Activated CD4-positive, alpha-beta T cell treated with anti-CD3 and anti-CD28 coated beads, Interleukin-2, amount 10 ng/mL, durations not matched to agents 24 days and 14 days (primary cell): ENCODE data around the gene GABARAP. TPM values are rescaled to one million over a fixed set of nuclear protein-coding genes. Genes with fewer than 3 reads are reported as not detected.

Experiments
- DNase-seq: peaks from one replicate; pipeline ENCODE4 v3.0.0; 2022
- H3K27ac Mint-ChIP-seq: one replicate; pipeline ENCODE4 v1.8.0; 2022; ENCODE audit warnings: mild to moderate bottlenecking, mixed read lengths
- H3K27me3 Mint-ChIP-seq: one replicate; pipeline ENCODE4 v1.8.0; 2022; ENCODE audit warnings: mixed read lengths
- H3K36me3 Mint-ChIP-seq: one replicate; pipeline ENCODE4 v1.8.0; 2022; ENCODE audit warnings: low read depth, mild to moderate bottlenecking, mixed read lengths
- H3K4me1 Mint-ChIP-seq: one replicate; pipeline ENCODE4 v1.8.0; 2021; ENCODE audit warnings: mixed read lengths
- H3K4me3 Mint-ChIP-seq: one replicate; pipeline ENCODE4 v1.8.0; 2022; ENCODE audit warnings: mild to moderate bottlenecking, moderate library complexity, mixed read lengths
- H3K9me3 Mint-ChIP-seq: one replicate; pipeline ENCODE4 v1.8.0; 2021; ENCODE audit warnings: mixed read lengths
- intact Hi-C: fragments of 100-400 bp; cut with micrococcal nuclease; formaldehyde crosslinking; loops from one replicate; pipeline ENCODE4 v1.15.1; 2023
- total RNA-seq: library from RNA; stranded (reverse); gene quantifications from 2 replicates; pipeline ENCODE4 v1.2.3, GENCODE V29; 2022

The GABARAP gene
- total RNA-seq, 1 donor from 2014 or later, result 124 TPM

DNA sequence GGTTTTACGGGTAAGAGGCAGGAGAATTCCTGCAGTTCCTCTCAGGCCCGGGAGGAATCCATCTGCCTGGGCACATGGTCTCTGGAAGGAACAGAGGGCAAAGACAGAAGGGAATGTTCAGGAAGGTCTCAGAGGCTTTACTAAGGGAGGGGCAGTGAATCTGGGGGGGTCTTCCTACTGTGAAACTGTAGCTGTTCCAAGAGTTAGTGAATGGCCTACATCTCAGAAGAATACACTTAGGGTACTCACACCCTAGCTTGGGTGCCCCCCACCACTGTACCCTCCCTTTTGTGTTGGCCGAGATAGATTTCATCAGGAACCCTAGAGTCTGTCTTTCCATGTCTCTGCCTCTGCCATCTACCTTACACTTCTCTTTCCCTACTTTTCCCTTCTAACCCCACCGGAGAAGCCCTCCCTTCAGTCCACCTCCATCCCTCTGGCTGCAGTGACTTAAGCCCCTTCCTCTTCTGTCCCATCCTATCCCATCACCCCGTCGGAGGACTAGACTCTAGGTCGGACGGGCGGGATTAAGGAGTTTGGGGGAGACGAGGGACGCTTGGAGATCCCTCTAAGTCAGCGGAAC is 22.9 kb downstream of the GABARAP start:
- Mint-ChIP-seq H3K4me1 (peaks cover 57% of the 10 kb centered on the region), H3K36me3 (peaks cover 21% of the 10 kb centered on the region), H3K27me3 (peaks cover 2% of the 10 kb centered on the region), H3K4me3 (peak overlapping the region; percentile 98), H3K27ac (peak overlapping the region; percentile 97), H3K9me3 (no peaks in the 10 kb centered on the region)
- DNase-seq, result no peak
- intact Hi-C loops, result loop anchor here (1.0 to 5.0 kb wide), 2 partner anchors 15 to 218 kb away; partner anchors contain the start of genes DVL2, FGF11 and TMEM102

DNA sequence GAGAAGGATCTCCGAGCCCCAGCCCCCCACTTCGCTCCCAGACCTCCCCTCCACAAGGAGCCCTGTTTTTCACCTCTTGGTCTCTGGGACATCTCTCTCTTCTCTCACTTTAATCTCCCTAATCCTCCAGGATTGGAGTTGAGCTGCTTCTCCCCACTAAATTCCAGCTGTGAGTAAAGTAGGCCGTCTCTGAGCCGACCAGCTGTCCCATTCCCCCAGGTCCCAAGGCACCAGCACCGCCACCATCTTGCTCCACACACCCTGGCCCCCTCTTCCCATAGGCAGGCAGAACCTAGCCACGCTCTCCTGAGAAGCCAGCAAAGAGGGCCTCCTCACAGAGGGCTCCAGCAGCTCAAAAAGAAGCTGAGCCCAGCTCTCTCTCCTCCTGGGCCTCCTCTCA is 23.5 kb downstream of the GABARAP start:
- H3K27ac Mint-ChIP-seq, result peak overlapping the region; percentile 71
- intact Hi-C loops, result loop anchor here (1.0 to 5.0 kb wide), 2 partner anchors 16 to 219 kb away; partner anchors contain the start of genes DVL2, FGF11 and TMEM102

DNA sequence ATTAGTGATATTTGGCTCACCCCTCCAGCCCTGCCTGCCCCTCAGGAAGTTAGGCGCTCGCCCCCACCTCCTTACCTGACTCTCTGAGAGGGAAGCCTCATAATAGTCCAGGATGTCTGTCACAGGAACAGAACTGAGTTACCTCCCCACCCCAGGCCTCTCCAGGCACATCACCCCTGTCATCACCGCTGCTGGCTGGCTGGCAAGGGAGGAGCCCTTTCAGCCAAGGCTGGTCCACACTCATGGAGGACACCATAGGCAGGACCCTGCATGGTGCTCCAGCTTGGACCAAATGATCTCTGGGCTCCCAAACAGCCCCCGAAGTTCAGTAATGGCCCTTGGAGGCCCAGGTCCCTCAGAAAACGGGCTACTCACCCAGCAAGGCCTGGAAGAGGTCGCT is 24.1 kb downstream of the GABARAP start:
- peaks cover 13% of the 10 kb centered on the region for H3K36me3 Mint-ChIP-seq
- H3K27ac Mint-ChIP-seq, result no peak overlapping the region
- H3K27me3 Mint-ChIP-seq, result peaks cover 7% of the 10 kb centered on the region
- no peaks in the 10 kb centered on the region for H3K9me3 Mint-ChIP-seq
- DNase-seq, result peak; percentile 63
- H3K4me3 Mint-ChIP-seq, result peak overlapping the region; percentile 98
- intact Hi-C loops, result loop anchor here (5.0 kb wide), 1 partner anchor 219 kb away; the partner anchor contains the start of genes FGF11 and TMEM102
- H3K4me1 Mint-ChIP-seq, result peaks cover 68% of the 10 kb centered on the region

More for the DNA sequence above, 23.5 kb downstream of the GABARAP start:
- peak overlapping the region; percentile 98 for H3K4me3 Mint-ChIP-seq
- no peak for DNase-seq
- peaks cover 62% of the 10 kb centered on the region for H3K4me1 Mint-ChIP-seq
- H3K36me3 Mint-ChIP-seq, result peaks cover 18% of the 10 kb centered on the region
- H3K9me3 Mint-ChIP-seq, result no peaks in the 10 kb centered on the region
- peaks cover 2% of the 10 kb centered on the region for H3K27me3 Mint-ChIP-seq

DNA sequence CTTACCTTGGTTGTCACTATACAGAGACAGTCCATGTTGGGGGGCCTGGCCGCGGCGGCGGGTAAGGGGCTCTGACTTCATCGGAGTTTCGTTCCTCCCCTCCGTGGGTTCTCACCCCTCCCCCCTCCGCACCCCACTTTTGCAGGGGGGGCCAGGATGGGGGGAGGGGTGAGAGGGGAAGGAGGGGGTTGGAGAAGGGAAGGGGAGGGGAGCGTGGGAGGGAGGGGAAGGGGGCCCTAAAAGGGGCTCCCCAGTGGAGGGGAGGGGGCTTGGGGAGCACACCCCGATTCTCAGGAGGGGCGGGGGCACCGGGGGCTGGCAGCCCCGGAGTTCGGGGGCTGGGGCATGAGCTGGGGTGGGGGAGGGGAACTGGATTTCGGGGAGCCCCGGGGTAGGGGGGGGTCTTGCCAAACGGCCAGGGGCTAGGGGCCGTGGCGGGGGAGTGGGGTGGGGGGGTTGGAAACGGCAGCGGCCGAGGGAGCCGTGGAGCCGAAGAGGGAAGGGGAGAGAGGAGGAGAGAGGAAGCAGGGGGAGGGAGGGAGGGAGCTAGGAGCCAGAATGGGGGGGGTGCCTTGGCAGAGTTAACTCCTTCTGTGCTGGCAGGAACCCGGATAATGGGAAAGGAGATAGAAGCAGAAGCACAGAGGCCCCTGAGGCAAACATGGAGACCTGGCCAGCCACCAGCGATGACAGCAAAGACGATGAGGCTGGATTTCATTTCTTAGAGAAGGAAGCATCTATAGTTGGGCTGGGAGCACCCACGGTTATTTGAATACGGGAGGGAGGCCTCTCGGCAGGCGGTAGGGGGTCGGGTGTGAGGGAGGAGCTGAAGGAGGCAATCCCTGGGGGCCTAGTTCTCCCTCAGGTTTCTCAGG is 24.9 kb downstream of the GABARAP start:
- no peaks in the 10 kb centered on the region for H3K9me3 Mint-ChIP-seq
- peaks cover 8% of the 10 kb centered on the region for H3K27me3 Mint-ChIP-seq
- intact Hi-C loops, result loop anchor here (5.0 kb wide), 1 partner anchor 220 kb away; the partner anchor contains the start of genes FGF11 and TMEM102
- DNase-seq, result peak; percentile 71
- peak overlapping the region; percentile 81 for H3K27ac Mint-ChIP-seq
- H3K4me3 Mint-ChIP-seq, result peak overlapping the region; percentile 98
- H3K4me1 Mint-ChIP-seq, result peaks cover 69% of the 10 kb centered on the region
- peaks cover 13% of the 10 kb centered on the region for H3K36me3 Mint-ChIP-seq

DNA sequence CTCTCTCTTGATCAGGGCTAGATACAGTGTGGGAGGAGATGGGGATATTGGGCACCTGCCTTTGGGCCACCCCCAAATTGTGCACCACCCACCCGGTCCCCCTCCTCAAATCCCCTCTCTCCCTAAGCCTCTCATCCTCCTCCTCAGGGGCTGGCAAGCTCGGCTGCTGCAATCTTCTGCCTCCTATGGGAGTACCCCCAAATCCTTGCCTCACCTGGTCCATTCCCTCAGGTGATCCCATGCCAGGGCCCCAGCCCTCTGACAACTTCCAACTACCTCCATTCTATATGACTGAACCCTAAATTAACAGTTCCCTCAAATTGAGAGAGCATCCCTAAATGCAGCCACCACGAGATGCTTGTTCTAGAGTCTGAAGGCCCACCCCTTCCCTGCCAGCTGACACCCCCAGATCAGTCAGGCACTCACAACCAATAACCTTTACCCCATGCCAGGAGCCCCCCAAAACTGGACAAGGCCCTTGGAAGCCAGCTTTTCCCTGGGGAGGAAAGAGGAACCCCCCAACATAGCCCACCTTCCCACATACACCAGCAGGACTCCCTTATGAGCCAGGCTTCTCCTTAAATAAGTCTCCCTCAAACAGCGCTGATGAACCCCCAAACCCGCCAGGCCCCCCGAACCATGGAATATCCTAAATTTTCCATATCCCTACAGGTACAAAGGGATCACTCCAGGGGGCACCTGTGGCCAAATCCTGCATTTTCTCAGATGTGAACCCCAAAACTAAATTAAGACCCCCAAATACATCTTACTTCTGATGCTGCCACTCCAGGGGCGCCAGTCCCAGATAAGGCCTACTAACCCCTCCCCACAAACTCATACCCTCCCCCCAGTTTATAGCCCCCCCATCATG is 25.8 kb downstream of the GABARAP start:
- intact Hi-C loops, result loop anchor here (5.0 kb wide), 1 partner anchor 221 kb away; the partner anchor contains the start of genes FGF11 and TMEM102
- Mint-ChIP-seq H3K27ac (peak overlapping the region; percentile 42), H3K27me3 (peaks cover 14% of the 10 kb centered on the region), H3K9me3 (no peaks in the 10 kb centered on the region), H3K4me3 (peak overlapping the region; percentile 65), H3K4me1 (peaks cover 71% of the 10 kb centered on the region), H3K36me3 (peaks cover 12% of the 10 kb centered on the region)
- no peak for DNase-seq

DNA sequence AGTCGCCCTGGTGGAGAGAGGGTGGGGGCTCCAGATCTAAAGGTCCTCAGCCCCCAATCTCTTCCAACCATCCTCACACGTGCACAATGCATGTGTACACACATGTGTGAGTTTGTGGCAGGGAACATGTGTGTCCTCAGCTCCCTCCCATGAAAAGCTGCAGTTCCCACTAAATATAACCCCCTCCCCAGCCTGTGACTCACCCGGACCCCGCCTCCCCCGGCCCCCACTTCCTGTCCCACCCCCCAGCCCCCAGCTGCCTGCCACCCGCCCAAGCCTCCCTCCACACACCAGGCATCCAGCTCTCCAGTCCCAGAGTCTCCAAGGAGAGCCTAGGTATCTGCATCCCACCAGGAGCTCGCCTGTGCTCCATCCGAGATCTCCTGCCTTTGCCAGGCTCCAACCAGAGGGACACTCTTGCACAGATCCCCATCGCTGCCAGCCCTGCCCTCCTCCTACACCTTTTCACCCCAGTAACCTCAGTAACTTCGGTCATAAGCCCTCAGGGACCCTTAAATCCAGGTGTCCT is 26.5 kb downstream of the GABARAP start:
- H3K4me3 Mint-ChIP-seq, result peak overlapping the region; percentile 96
- H3K4me1 Mint-ChIP-seq, result peaks cover 63% of the 10 kb centered on the region
- DNase-seq, result no peak
- intact Hi-C loops, result loop anchor here (1.0 to 5.0 kb wide), 4 partner anchors 19 to 222 kb away; partner anchors contain the start of genes DVL2, EIF5A, ELP5 and FGF11
- H3K27ac Mint-ChIP-seq, result no peak overlapping the region
- H3K36me3 Mint-ChIP-seq, result peaks cover 5% of the 10 kb centered on the region
- no peaks in the 10 kb centered on the region for H3K9me3 Mint-ChIP-seq
- peaks cover 14% of the 10 kb centered on the region for H3K27me3 Mint-ChIP-seq

DNA sequence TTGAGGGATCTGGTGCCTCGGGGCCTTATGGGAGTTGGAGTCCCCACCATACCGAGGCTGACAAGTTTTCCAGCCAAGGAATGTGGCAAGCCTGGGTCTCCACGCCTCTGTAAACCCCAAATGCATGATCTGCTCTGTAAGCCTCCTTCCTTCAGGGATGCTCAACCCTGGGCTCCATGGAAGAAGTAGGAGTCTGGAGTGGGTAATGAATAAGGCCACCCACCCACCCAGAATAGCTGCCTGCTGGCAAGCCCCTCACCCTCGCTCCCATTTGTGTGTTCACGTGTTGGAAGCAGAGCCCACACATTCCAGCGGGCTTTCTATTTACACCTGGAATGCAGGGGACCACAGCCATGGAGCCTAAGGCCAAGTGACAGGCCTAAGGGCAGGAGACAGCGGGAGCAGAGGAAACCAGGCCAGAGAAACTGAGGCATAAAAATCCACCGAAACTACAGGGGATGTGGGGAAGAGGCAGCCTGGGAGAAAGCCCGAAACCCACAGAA is 27.1 kb downstream of the GABARAP start:
- peak overlapping the region; percentile 99 for H3K27ac Mint-ChIP-seq
- peaks cover 58% of the 10 kb centered on the region for H3K4me1 Mint-ChIP-seq
- H3K9me3 Mint-ChIP-seq, result no peaks in the 10 kb centered on the region
- H3K4me3 Mint-ChIP-seq, result peak overlapping the region; percentile 96
- intact Hi-C loops, result loop anchor here (1.0 to 5.0 kb wide), 4 partner anchors 19 to 222 kb away; partner anchors contain the start of genes DVL2, EIF5A, ELP5 and FGF11
- H3K36me3 Mint-ChIP-seq, result peaks cover 3% of the 10 kb centered on the region
- DNase-seq, result no peak
- H3K27me3 Mint-ChIP-seq, result peaks cover 15% of the 10 kb centered on the region

DNA sequence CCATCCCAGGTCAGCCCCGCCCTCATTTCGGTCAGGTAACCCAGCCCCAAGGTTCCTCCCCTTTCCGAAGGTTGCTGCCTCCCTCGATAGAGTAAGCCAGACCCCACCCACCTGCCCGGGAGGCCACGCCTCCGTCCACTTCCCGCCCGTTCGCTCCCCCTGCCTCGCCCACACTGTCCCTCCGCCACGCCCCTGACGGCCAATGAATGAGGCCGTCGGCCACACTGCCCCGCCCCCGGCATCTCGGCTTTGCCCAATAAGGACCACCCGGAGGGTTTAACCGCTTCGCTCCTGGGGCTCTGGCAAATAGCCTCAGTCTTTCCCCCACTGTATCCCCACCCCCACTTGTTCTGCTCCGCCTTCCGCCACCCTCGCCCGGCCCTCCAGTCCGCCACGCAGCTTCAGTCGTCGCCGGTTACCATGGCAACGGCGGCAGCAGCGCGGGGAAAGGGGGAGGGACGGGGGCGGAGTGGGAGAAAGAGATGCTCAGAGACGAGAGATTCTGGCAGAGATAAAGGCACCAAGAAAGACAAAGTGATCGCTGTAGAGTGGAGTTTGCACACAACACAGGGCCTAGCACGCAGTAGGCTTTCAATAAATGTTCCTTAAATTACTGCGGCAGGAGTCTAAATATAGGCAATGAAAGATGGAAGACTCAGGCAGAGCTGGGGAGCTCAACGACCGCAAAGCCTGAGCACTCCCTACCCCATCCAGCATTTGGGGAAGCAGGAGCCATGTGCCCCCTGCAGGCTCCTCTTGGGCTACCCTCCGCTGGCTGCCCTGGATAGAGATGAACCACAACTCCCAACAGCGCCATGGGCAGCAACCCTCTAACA is 27.7 kb downstream of the GABARAP start:
- Mint-ChIP-seq H3K27ac (peak overlapping the region; percentile 99), H3K4me3 (peak overlapping the region; percentile 96), H3K9me3 (no peaks in the 10 kb centered on the region), H3K4me1 (peaks cover 56% of the 10 kb centered on the region), H3K36me3 (peaks cover 2% of the 10 kb centered on the region), H3K27me3 (peaks cover 18% of the 10 kb centered on the region)
- intact Hi-C loops, result loop anchor here (1.0 to 5.0 kb wide), 6 partner anchors 9 to 223 kb away; partner anchors contain the start of genes DVL2, EIF5A, ELP5 and FGF11
- DNase-seq, result peak; percentile 100

DNA sequence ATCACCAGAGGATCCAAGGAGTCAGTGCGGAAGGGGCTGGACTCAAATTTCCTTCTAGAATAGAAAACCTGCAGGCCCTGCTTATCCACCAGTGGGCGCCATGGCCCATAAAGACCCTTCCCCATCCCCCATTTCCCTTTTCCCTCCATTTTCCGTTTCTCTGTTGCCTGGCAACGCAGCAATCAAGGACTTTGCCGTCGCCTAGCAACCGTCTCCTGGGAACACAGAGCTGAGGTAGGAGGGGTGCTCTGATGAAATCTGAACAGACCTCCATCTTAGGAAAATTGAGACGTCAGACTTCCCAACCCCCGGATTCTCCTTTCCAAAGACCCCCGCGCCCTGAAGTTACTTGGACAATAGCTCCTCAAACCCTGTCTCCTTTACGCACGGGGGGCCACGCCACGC is 28.4 kb downstream of the GABARAP start:
- Mint-ChIP-seq H3K27ac (peak overlapping the region; percentile 99), H3K27me3 (peaks cover 18% of the 10 kb centered on the region), H3K36me3 (peaks cover 2% of the 10 kb centered on the region), H3K9me3 (no peaks in the 10 kb centered on the region), H3K4me3 (peak overlapping the region; percentile 96), H3K4me1 (peaks cover 51% of the 10 kb centered on the region)
- intact Hi-C loops, result loop anchor here (1.0 to 2.0 kb wide), 4 partner anchors 9 to 93 kb away; partner anchors contain the start of genes EIF5A, ELP5 and PHF23
- peak; percentile 92 for DNase-seq

DNA sequence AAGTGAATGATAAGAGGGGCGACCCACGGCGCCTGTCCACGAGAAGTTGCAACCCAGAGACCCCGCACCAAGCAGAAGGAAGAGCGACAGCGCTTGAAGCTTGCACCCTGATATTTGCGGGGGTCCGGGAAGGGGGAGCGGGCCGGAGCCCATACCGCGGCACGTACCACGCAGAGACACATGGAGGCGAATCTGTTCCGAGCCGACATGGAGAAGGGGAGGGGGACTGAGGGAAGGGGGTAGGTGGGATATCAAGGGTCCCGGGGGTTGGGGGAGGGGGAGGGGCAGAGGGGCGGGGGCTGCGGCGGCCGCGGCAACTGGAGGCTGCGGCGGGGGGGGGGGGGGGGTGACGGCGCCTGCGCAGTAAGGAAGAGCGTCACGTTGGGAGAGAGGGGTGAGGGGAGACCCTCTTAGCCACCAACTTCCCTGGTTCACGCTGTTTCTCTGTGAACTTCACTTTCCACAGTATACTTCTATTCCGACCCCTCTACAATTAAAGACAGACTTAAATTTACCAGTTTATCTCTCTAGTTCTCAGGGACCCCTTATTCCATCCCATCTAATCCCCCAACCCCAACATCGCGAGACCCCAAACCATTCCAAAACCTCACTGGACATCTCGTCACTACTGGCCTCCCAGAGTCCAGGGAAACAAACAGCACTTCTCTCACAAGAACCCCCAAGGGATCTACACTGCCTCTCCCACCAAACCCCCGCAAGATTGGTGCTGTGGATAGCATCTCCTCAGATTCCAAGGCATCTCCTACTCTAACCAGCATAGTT is 30.6 kb downstream of the GABARAP start:
- no peaks in the 10 kb centered on the region for H3K9me3 Mint-ChIP-seq
- DNase-seq, result no peak
- H3K27ac Mint-ChIP-seq, result no peak overlapping the region
- peaks cover 49% of the 10 kb centered on the region for H3K4me1 Mint-ChIP-seq
- intact Hi-C loops, result no loop called here
- peaks cover 18% of the 10 kb centered on the region for H3K27me3 Mint-ChIP-seq
- H3K4me3 Mint-ChIP-seq, result no peak overlapping the region
- H3K36me3 Mint-ChIP-seq, result peaks cover 2% of the 10 kb centered on the region

DNA sequence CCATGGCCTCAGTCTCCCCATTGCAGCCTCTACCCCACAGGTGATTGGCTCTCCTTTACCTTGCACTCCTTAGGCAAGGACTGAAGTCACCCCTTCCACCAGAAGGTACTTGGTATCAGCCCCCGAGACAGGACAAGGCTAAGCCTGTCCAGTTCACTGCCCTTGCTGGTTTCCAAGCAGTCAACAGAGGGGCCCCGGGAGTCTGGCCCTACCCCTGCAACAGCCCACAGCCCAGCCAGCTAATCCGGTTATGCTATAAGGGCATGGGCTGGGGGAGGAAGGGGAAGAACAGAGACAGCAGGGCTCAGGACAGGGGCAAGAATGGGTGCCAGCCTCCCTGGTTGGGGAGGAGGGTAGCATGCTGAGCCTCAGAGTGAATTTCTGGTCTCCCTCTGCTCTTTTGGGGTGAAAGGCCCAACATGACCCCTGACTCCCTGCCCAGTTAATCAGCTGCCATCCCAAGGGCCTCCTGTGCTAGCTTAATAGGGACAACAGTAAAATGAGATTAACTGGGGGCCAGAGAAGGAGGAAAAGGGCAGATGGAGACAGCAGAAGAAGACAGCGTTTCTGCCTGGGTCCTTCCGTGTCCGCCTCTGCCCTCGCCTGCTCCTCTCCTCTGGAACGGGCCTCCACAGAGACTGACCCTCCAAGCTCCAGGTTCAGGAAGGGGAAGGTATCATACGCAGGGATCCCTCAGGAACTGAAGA is 33.3 kb downstream of the GABARAP start:
- DNase-seq, result no peak
- Mint-ChIP-seq H3K36me3 (no peaks in the 10 kb centered on the region), H3K9me3 (no peaks in the 10 kb centered on the region), H3K27me3 (peaks cover 16% of the 10 kb centered on the region), H3K4me3 (no peak overlapping the region), H3K4me1 (peaks cover 47% of the 10 kb centered on the region), H3K27ac (peak overlapping the region; percentile 32)
- intact Hi-C loops, result no loop called here
